Measurements from ENCODE around the gene FZD4.
A peak's percentile ranks its signal among the peaks of the same experiment; 100 is the strongest.

Gene FZD4

DNA sequence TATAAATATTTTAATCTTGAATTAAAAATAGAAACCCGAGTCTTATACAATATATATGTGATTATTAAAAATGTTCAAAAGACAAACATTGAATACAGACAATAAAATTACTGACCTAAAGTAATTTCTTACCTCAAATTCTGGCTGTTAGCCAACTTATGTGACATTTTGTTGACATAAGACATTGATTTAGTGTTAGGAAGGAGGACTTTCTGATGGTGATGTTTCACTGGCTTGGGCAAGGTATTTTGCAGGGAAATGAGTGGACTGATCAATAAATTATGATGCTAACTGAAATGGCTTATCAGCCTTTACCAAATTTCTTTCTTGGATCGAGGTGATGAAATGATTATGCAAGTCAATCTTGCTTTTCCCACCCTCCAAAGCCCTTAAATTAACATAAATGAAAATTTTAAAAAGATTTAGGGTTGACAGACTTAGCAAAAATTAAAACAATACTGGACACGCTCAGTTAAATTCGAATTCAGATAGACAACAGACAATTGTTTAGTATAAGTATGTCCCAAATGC lies 33.2 kb upstream of the FZD4 start:
- Histone ChIP-seq H3K4me1 (peaks cover 0 to 24% (median 15%) of the 10 kb centered on the region in 4 donors), H3K27me3 (no peaks in the 10 kb centered on the region), H3K4me3 (no peak overlapping the region), H3K9me3 (no peaks in the 10 kb centered on the region), H3K27ac (no peak overlapping the region), H3K36me3 (no peaks in the 10 kb centered on the region)
- no peak for DNase-seq
- intact Hi-C loops (cut with DNase I; ENCODE audit: low total_unique reads) = no loop called here
- TF ChIP-seq, protein P1, sequence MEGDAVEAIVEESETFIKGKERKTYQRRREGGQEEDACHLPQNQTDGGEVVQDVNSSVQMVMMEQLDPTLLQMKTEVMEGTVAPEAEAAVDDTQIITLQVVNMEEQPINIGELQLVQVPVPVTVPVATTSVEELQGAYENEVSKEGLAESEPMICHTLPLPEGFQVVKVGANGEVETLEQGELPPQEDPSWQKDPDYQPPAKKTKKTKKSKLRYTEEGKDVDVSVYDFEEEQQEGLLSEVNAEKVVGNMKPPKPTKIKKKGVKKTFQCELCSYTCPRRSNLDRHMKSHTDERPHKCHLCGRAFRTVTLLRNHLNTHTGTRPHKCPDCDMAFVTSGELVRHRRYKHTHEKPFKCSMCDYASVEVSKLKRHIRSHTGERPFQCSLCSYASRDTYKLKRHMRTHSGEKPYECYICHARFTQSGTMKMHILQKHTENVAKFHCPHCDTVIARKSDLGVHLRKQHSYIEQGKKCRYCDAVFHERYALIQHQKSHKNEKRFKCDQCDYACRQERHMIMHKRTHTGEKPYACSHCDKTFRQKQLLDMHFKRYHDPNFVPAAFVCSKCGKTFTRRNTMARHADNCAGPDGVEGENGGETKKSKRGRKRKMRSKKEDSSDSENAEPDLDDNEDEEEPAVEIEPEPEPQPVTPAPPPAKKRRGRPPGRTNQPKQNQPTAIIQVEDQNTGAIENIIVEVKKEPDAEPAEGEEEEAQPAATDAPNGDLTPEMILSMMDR (IDR thresholded peaks at IDR 0.05) = no peak

- Histone ChIP-seq H3K27me3 (no peaks in the 10 kb centered on the region), H3K36me3 (no peaks in the 10 kb centered on the region), H3K27ac (no peak overlapping the region), H3K9me3 (no peaks in the 10 kb centered on the region), H3K4me1 (peaks cover 0 to 24% (median 17%) of the 10 kb centered on the region in 4 donors), H3K4me3 (no peak overlapping the region)
- no peak for DNase-seq
- intact Hi-C loops (cut with DNase I; ENCODE audit: low total_unique reads) = no loop called here
- TF ChIP-seq, protein P1 (IDR thresholded peaks at IDR 0.05) = no peak
Measured at GRCh38 chr11:86987679-86988078, 32.5 kb upstream of the FZD4 start.

GRCh38 chr11:86984701-86985100 lies 29.5 kb upstream of the FZD4 start:
- H3K4me3 ChIP-seq = no peak overlapping the region
- intact Hi-C loops (cut with DNase I; ENCODE audit: low total_unique reads) = no loop called here
- H3K9me3 ChIP-seq = no peaks in the 10 kb centered on the region
- H3K36me3 ChIP-seq = no peaks in the 10 kb centered on the region
- H3K4me1 ChIP-seq = peaks cover 0 to 27% (median 13%) of the 10 kb centered on the region in 4 donors
- no peak for DNase-seq
- H3K27ac ChIP-seq = no peak overlapping the region
- no peaks in the 10 kb centered on the region for H3K27me3 ChIP-seq
- TF ChIP-seq, protein P1 (IDR thresholded peaks at IDR 0.05) = no peak

GRCh38 chr11:86983021-86983488 lies 27.9 kb upstream of the FZD4 start:
- intact Hi-C loops (cut with DNase I; ENCODE audit: low total_unique reads) = no loop called here
- TF ChIP-seq, protein P1 (IDR thresholded peaks at IDR 0.05) = no peak
- H3K4me1 ChIP-seq = peaks cover 0 to 34% (median 8%) of the 10 kb centered on the region in 4 donors
- H3K36me3 ChIP-seq = no peaks in the 10 kb centered on the region
- no peak overlapping the region for H3K4me3 ChIP-seq
- H3K27me3 ChIP-seq = no peaks in the 10 kb centered on the region
- H3K9me3 ChIP-seq = no peaks in the 10 kb centered on the region
- DNase-seq = peak in 1 of 2 donors; percentile 39
- no peak overlapping the region for H3K27ac ChIP-seq

GRCh38 chr11:86981777-86982540 lies 26.8 kb upstream of the FZD4 start:
- no peak for DNase-seq
- Histone ChIP-seq H3K4me3 (no peak overlapping the region), H3K27me3 (no peaks in the 10 kb centered on the region), H3K36me3 (no peaks in the 10 kb centered on the region), H3K27ac (no peak overlapping the region), H3K9me3 (no peaks in the 10 kb centered on the region), H3K4me1 (peaks cover 0 to 45% (median 12%) of the 10 kb centered on the region in 4 donors)
- intact Hi-C loops (cut with DNase I; ENCODE audit: low total_unique reads) = no loop called here
- TF ChIP-seq, protein P1 (IDR thresholded peaks at IDR 0.05) = no peak
